H9 (cell line): ENCODE measurements around the gene ATP7B. TPM values are rescaled to one million over a fixed set of nuclear protein-coding genes. Genes with fewer than 3 reads are reported as not detected.

ENCODE experiments used
- DNase-seq: peaks from one replicate; pipeline ENCODE4 v3.0.0-alpha.2; 2017
- H2AFZ ChIP-seq: one replicate; pipeline ENCODE4 v1.6.1; 2013; ENCODE audit warnings: mild to moderate bottlenecking, low read length, control low read depth, moderate library complexity
- H2AK5ac ChIP-seq: 2 replicates; pipeline ENCODE4 v1.6.1; 2013; ENCODE audit warnings: low read length, control low read depth, mixed read lengths; ENCODE audit not compliant: insufficient read length
- H2BK120ac ChIP-seq: one replicate; pipeline ENCODE4 v1.6.1; 2013; ENCODE audit warnings: low read depth, mild to moderate bottlenecking, low read length, control low read depth, inconsistent platforms; ENCODE audit not compliant: poor library complexity, severe bottlenecking
- H2BK12ac ChIP-seq: 2 replicates; pipeline ENCODE4 v1.6.1; 2013; ENCODE audit warnings: low read length, control low read depth, mixed read lengths, low read depth; ENCODE audit not compliant: insufficient read length
- H2BK15ac ChIP-seq: 2 replicates; pipeline ENCODE4 v1.6.1; 2013; ENCODE audit warnings: low read depth, low read length, control low read depth
- H2BK20ac ChIP-seq: one replicate; pipeline ENCODE4 v1.6.1; 2013; ENCODE audit warnings: low read depth, mild to moderate bottlenecking, low read length, control low read depth, inconsistent platforms; ENCODE audit not compliant: poor library complexity, severe bottlenecking
- H2BK5ac ChIP-seq: 2 replicates; pipeline ENCODE4 v1.6.1; 2013; ENCODE audit warnings: low read length, control low read depth, mixed read lengths; ENCODE audit not compliant: insufficient read length
- H3K14ac ChIP-seq: 2 replicates; pipeline ENCODE4 v1.6.1; 2013; ENCODE audit warnings: low read length, control low read depth; ENCODE audit not compliant: insufficient read depth
- H3K18ac ChIP-seq: 2 replicates; pipeline ENCODE4 v1.6.1; 2013; ENCODE audit warnings: low read depth, mild to moderate bottlenecking, mixed read lengths, low read length, control low read depth; ENCODE audit not compliant: insufficient read length
- H3K23ac ChIP-seq: 2 replicates; pipeline ENCODE4 v1.6.1; 2013; ENCODE audit warnings: low read length, control low read depth, mixed read lengths, low read depth; ENCODE audit not compliant: insufficient read length
- H3K23me2 ChIP-seq: 2 replicates; pipeline ENCODE4 v1.6.1; 2013; ENCODE audit warnings: low read depth, mild to moderate bottlenecking, mixed read lengths, low read length, control low read depth; ENCODE audit not compliant: insufficient read length, poor library complexity, severe bottlenecking
- H3K27ac ChIP-seq: 2 replicates; pipeline ENCODE4 v1.5.1; 2013; ENCODE audit warnings: low read length, control low read depth, mixed read lengths, low read depth; ENCODE audit not compliant: insufficient read length
- H3K27me3 ChIP-seq: 2 replicates; pipeline ENCODE4 v1.6.1; 2013; ENCODE audit warnings: low read length, control low read depth, inconsistent platforms; ENCODE audit not compliant: insufficient read depth
- H3K4ac ChIP-seq: 2 replicates; pipeline ENCODE4 v1.6.1; 2013; ENCODE audit warnings: low read depth, mild to moderate bottlenecking, control low read depth, inconsistent platforms, low read length, moderate library complexity
- H3K4me1 ChIP-seq: 2 replicates; pipeline ENCODE4 v1.6.1; 2013; ENCODE audit warnings: low read length, control low read depth, inconsistent platforms; ENCODE audit not compliant: insufficient read depth
- H3K4me2 ChIP-seq: 2 replicates; pipeline ENCODE4 v1.6.1; 2013; ENCODE audit warnings: low read length, control low read depth, mixed read lengths; ENCODE audit not compliant: insufficient read length, insufficient read depth
- H3K56ac ChIP-seq: 2 replicates; pipeline ENCODE4 v1.6.1; 2013; ENCODE audit warnings: low read depth, mild to moderate bottlenecking, mixed read lengths, low read length, control low read depth; ENCODE audit not compliant: insufficient read length
- H3K79me1 ChIP-seq: 2 replicates; pipeline ENCODE4 v1.6.1; 2013; ENCODE audit warnings: low read depth, mild to moderate bottlenecking, moderate library complexity, low read length, control low read depth, inconsistent platforms; ENCODE audit not compliant: insufficient read depth, poor library complexity, severe bottlenecking
- H3K79me2 ChIP-seq: 2 replicates; pipeline ENCODE4 v1.6.1; 2013; ENCODE audit warnings: low read length, control low read depth, inconsistent platforms; ENCODE audit not compliant: insufficient read depth
- H3K9ac ChIP-seq: 2 replicates; pipeline ENCODE4 v1.6.1; 2013; ENCODE audit warnings: low read length, control low read depth, mixed read lengths; ENCODE audit not compliant: insufficient read length; ENCODE audit errors: extremely low read depth
- H3K9me3 ChIP-seq: one replicate; pipeline ENCODE4 v1.6.1; 2013; ENCODE audit warnings: low read depth, low read length, inconsistent platforms; ENCODE audit not compliant: control insufficient read depth
- H3T11ph ChIP-seq: one replicate; pipeline ENCODE4 v1.6.1; 2013; ENCODE audit warnings: mild to moderate bottlenecking, low read length, control low read depth, inconsistent platforms
- H4K20me1 ChIP-seq: one replicate; pipeline ENCODE4 v1.6.1; 2013; ENCODE audit not compliant: control insufficient read depth, insufficient read length, insufficient read depth
- H4K5ac ChIP-seq: 2 replicates; pipeline ENCODE4 v1.6.1; 2013; ENCODE audit warnings: low read depth, mild to moderate bottlenecking, mixed read lengths, low read length, control low read depth; ENCODE audit not compliant: insufficient read length
- H4K8ac ChIP-seq: replicated peaks from 2 replicates; pipeline ENCODE4 v1.6.1; 2013; ENCODE audit warnings: low read length, control low read depth, mixed read lengths, low read depth; ENCODE audit not compliant: insufficient read length
- H4K91ac ChIP-seq: 2 replicates; pipeline ENCODE4 v1.6.1; 2013; ENCODE audit warnings: low read depth, mild to moderate bottlenecking, moderate library complexity, mixed read lengths, low read length, control low read depth; ENCODE audit not compliant: insufficient read length
- H3K27ac Mint-ChIP-seq, 3 experiments: 2 replicates in 2 of 3; 3 replicates in 1 of 3; pipeline ENCODE4 v1.8.0; 2020 to 2021; ENCODE audit warnings: mixed read lengths in 3 of 3, mild to moderate bottlenecking in 1 of 3, moderate library complexity in 1 of 3
- H3K27me3 Mint-ChIP-seq: 2 replicates; pipeline ENCODE4 v1.8.0; 2021; ENCODE audit warnings: low read depth, mild to moderate bottlenecking, moderate library complexity, mixed read lengths
- H3K36me3 Mint-ChIP-seq, 3 experiments: 2 replicates in 2 of 3; 3 replicates in 1 of 3; pipeline ENCODE4 v1.8.0; 2020 to 2021; ENCODE audit warnings: low read depth in 3 of 3, mixed read lengths in 3 of 3; ENCODE audit not compliant: insufficient read depth in 1 of 3
- H3K4me1 Mint-ChIP-seq, 2 experiments: 2 replicates each; pipeline ENCODE4 v1.8.0; 2020; ENCODE audit warnings: mixed read lengths in 2 of 2
- H3K4me3 Mint-ChIP-seq, 2 experiments: 2 replicates in 1 of 2; 3 replicates in 1 of 2; pipeline ENCODE4 v1.8.0; 2020 to 2021; ENCODE audit warnings: mild to moderate bottlenecking in 2 of 2, mixed read lengths in 2 of 2, moderate library complexity in 1 of 2
- H3K9me3 Mint-ChIP-seq, 2 experiments: 2 replicates in 1 of 2; 3 replicates in 1 of 2; pipeline ENCODE4 v1.8.0; 2020; ENCODE audit warnings: mild to moderate bottlenecking in 2 of 2, mixed read lengths in 2 of 2, moderate library complexity in 1 of 2
- CTCF ChIP-seq: fragments of 200-600 bp; sonication (generic); conservative IDR thresholded peaks from 3 replicates; pipeline ENCODE4 v1.8.0; 2021; ENCODE audit warnings: antibody characterized with exemption, mild to moderate bottlenecking
- WGBS: extraction: QIAGEN DNeasy Blood & Tissue Kit; methylation state at CpG from one replicate; pipeline ENCODE4 v1.1.7; 2013; ENCODE audit warnings: missing lambda C conversion rate, low lambda C conversion rate, mixed read lengths; ENCODE audit not compliant: insufficient read length; ENCODE audit errors: extremely low coverage; 5-methylcytosine and 5-hydroxymethylcytosine counted together
- total RNA-seq: library from RNA; stranded (reverse); gene quantifications from 2 replicates; pipeline ENCODE4 v1.2.1, GENCODE V29; 2021

ATP7B gene
- total RNA-seq, 1 experiment from 2014 or later: 5.8 TPM

- Histone ChIP-seq H3K23me2 (no peaks in the 10 kb centered on the region), H2AFZ (no peak overlapping the region), H3K27ac (no peak overlapping the region), H2BK5ac (no peak overlapping the region), H3K79me2 (no peaks in the 10 kb centered on the region), H3K4me1 (no peaks in the 10 kb centered on the region), H3K79me1 (no peaks in the 10 kb centered on the region), H3K9me3 (no peaks in the 10 kb centered on the region), H2AK5ac (no peak overlapping the region), H2BK15ac (no peak overlapping the region), H4K91ac (no peak overlapping the region), H3T11ph (no peak overlapping the region), H3K18ac (no peak overlapping the region), H4K20me1 (no peaks in the 10 kb centered on the region), H3K4ac (no peak overlapping the region), H2BK20ac (no peak overlapping the region), H3K56ac (no peak overlapping the region), H2BK12ac (no peak overlapping the region), H2BK120ac (no peak overlapping the region), H4K5ac (no peak overlapping the region), H3K14ac (no peak overlapping the region), H4K8ac (no peak overlapping the region), H3K27me3 (no peaks in the 10 kb centered on the region), H3K9ac (no peak overlapping the region), H3K23ac (no peak overlapping the region), H3K4me2 (no peak overlapping the region)
- Mint-ChIP-seq H3K27me3 (no peaks in the 10 kb centered on the region), H3K4me3 (no peak overlapping the region), H3K4me1 (peaks cover 3% of the 10 kb centered on the region in 2 experiments; a peak in 2 of 4 replicates), H3K9me3 (no peaks in the 10 kb centered on the region; a peak in 1 of 5 replicates), H3K36me3 (peaks cover 0 to 3% (median 0%) of the 10 kb centered on the region in 3 experiments; a peak in 1 of 7 replicates), H3K27ac (no peak overlapping the region)
- no CpG with 5 or more reads among the region's 15 CpGs for WGBS
- TF ChIP-seq CTCF: no peak
- DNase-seq: no peak
These were observed 55.9 kb downstream of the ATP7B start for GRCh38 chr13:51955281-51955771.
